GM19328 (cell line): ENCODE measurements around the gene TRIM32.

Source experiments
- ATAC-seq: cut with Tn5 transposase; IDR thresholded peaks from one replicate; pipeline ENCODE4 v1.9.1; 2021; ENCODE audit warnings: mild to moderate bottlenecking, moderate library complexity; ENCODE audit not compliant: unreplicated experiment

Gene TRIM32

GRCh38 chr9:116704470-116704869 lies 17.4 kb downstream of the TRIM32 start:
- ATAC-seq: no peak

- ATAC-seq: no peak
Measured at GRCh38 chr9:116705531-116705930, 18.4 kb downstream of the TRIM32 start.

GRCh38 chr9:116706310-116707290 lies 19.5 kb downstream of the TRIM32 start:
- ATAC-seq: no peak

- no peak for ATAC-seq
Measured at GRCh38 chr9:116712781-116713180, 25.7 kb downstream of the TRIM32 start.

GRCh38 chr9:116713271-116713670 lies 26.2 kb downstream of the TRIM32 start:
- ATAC-seq: no peak

GRCh38 chr9:116715751-116716150 lies 28.6 kb downstream of the TRIM32 start:
- no peak for ATAC-seq

- no peak for ATAC-seq
Measured at GRCh38 chr9:116716438-116716837, 29.3 kb downstream of the TRIM32 start.

GRCh38 chr9:116717150-116717549 lies 30.0 kb downstream of the TRIM32 start:
- ATAC-seq: no peak

GRCh38 chr9:116718111-116718510 lies 31.0 kb downstream of the TRIM32 start:
- no peak for ATAC-seq

GRCh38 chr9:116720111-116720510 lies 33.0 kb downstream of the TRIM32 start:
- no peak for ATAC-seq

- ATAC-seq: no peak
Measured at GRCh38 chr9:116721411-116721810, 34.3 kb downstream of the TRIM32 start.

- ATAC-seq: no peak
Measured at GRCh38 chr9:116721944-116722343, 34.8 kb downstream of the TRIM32 start.

GRCh38 chr9:116724123-116724522 lies 37.0 kb downstream of the TRIM32 start:
- ATAC-seq: no peak

GRCh38 chr9:116726602-116727001 lies 39.5 kb downstream of the TRIM32 start:
- ATAC-seq: no peak

GRCh38 chr9:116733010-116733641 lies 46.0 kb downstream of the TRIM32 start:
- no peak for ATAC-seq

GRCh38 chr9:116736399-116737151 lies 49.5 kb downstream of the TRIM32 start:
- ATAC-seq: no peak

- no peak for ATAC-seq
Measured at GRCh38 chr9:116737152-116737546, 50.0 kb downstream of the TRIM32 start.

GRCh38 chr9:116741086-116741740 lies 54.1 kb downstream of the TRIM32 start:
- no peak for ATAC-seq

- ATAC-seq: no peak
Measured at GRCh38 chr9:116741742-116742141, 54.6 kb downstream of the TRIM32 start.

GRCh38 chr9:116749176-116749575 lies 62.1 kb downstream of the TRIM32 start:
- no peak for ATAC-seq

GRCh38 chr9:116749772-116750171 lies 62.7 kb downstream of the TRIM32 start:
- no peak for ATAC-seq
